ENCODE data around the gene PIGU. TPM values are rescaled to one million over a fixed set of nuclear protein-coding genes. Genes with fewer than 3 reads are reported as not detected.
"Not testable (repeated sequence)": the region's sequence is repeated elsewhere in the genome, so short reads cannot be mapped to it uniquely, and the experiment has no call there.

The PIGU gene
- total RNA-seq, 1 experiment from 2014 or later, result 32.8 TPM

- not testable (repeated sequence) for H3K9ac ChIP-seq (ENCODE audit: extremely low read depth, insufficient read length, low read length); H4K91ac ChIP-seq (ENCODE audit: insufficient read length, low read depth, low read length); H3K9me3 ChIP-seq (ENCODE audit: control insufficient read depth, low read depth, low read length); H3K27me3 Mint-ChIP-seq (ENCODE audit: low read depth); H3K18ac ChIP-seq (ENCODE audit: insufficient read length, low read depth, low read length); DNase-seq; H2BK5ac ChIP-seq (ENCODE audit: insufficient read length, low read length); H2BK12ac ChIP-seq (ENCODE audit: insufficient read length, low read depth, low read length); H4K20me1 ChIP-seq (ENCODE audit: control insufficient read depth, insufficient read depth, insufficient read length); H3K27ac Mint-ChIP-seq; H3K27me3 ChIP-seq (ENCODE audit: insufficient read depth, low read length); H3K14ac ChIP-seq (ENCODE audit: insufficient read depth, low read length); H3T11ph ChIP-seq (ENCODE audit: low read length); H4K8ac ChIP-seq (replicated peaks; ENCODE audit: insufficient read length, low read depth, low read length); H2BK15ac ChIP-seq (ENCODE audit: low read depth, low read length); H3K27ac ChIP-seq (ENCODE audit: insufficient read length, low read depth, low read length); H2AFZ ChIP-seq (ENCODE audit: low read length); H3K4me3 Mint-ChIP-seq; H2AK5ac ChIP-seq (ENCODE audit: insufficient read length, low read length); H3K4me1 ChIP-seq (ENCODE audit: insufficient read depth, low read length); H3K23ac ChIP-seq (ENCODE audit: insufficient read length, low read depth, low read length); H2BK120ac ChIP-seq (ENCODE audit: low read depth, low read length, poor library complexity, severe bottlenecking); H3K79me2 ChIP-seq (ENCODE audit: insufficient read depth, low read length); H3K79me1 ChIP-seq (ENCODE audit: insufficient read depth, low read depth, low read length, poor library complexity, severe bottlenecking); H3K4ac ChIP-seq (ENCODE audit: low read depth, low read length); H3K56ac ChIP-seq (ENCODE audit: insufficient read length, low read depth, low read length); H3K9me3 Mint-ChIP-seq; H3K4me2 ChIP-seq (ENCODE audit: insufficient read depth, insufficient read length, low read length); H2BK20ac ChIP-seq (ENCODE audit: low read depth, low read length, poor library complexity, severe bottlenecking); H3K23me2 ChIP-seq (ENCODE audit: insufficient read length, low read depth, low read length, poor library complexity, severe bottlenecking); H4K5ac ChIP-seq (ENCODE audit: insufficient read length, low read depth, low read length)
- no CpG with 5 or more reads among the region's 7 CpGs for WGBS (ENCODE audit: extremely low coverage, insufficient read length, low lambda C conversion rate)
- H3K36me3 Mint-ChIP-seq (ENCODE audit: insufficient read depth in 1 of 3, low read depth in 3 of 3), result peaks cover 0 to 36% (median 5%) of the 10 kb centered on the region in 3 experiments; a peak in 3 of 7 replicates
- peaks cover 24 to 35% of the 10 kb centered on the region in 2 experiments for H3K4me1 Mint-ChIP-seq
Observed at GRCh38 chr20:34518863-34519262, 158.0 kb downstream of the PIGU start.
